Activated CD8-positive, alpha-beta memory T cell treated with anti-CD3 and anti-CD28 coated beads for 4 hours (primary cell): ENCODE measurements around the gene B9D2.
"Not testable (repeated sequence)": the region's sequence is repeated elsewhere in the genome, so short reads cannot be mapped to it uniquely, and the experiment has no call there.

ENCODE experiments used
- DNase-seq, 2 donors: peaks; one replicate each; pipeline ENCODE4 v3.0.0-alpha.2; 2020; ENCODE audit warnings: low read depth in 2 of 2

The B9D2 gene

GRCh38 chr19:41391618-41392017, 27.7 kb upstream of the B9D2 start:
- no peak for DNase-seq

- no peak for DNase-seq
These were observed 22.5 kb upstream of the B9D2 start for GRCh38 chr19:41386442-41386841.

GRCh38 chr19:41384351-41384750, 20.4 kb upstream of the B9D2 start:
- no peak for DNase-seq

GRCh38 chr19:41381536-41381935, 17.6 kb upstream of the B9D2 start:
- DNase-seq: not testable (repeated sequence)

- no peak for DNase-seq
These were observed 14.2 kb upstream of the B9D2 start for GRCh38 chr19:41377977-41378709.

- peak in 1 of 2 donors; percentile 37 for DNase-seq
These were observed 13.0 kb upstream of the B9D2 start for GRCh38 chr19:41376998-41377365.

GRCh38 chr19:41376241-41376997, 12.5 kb upstream of the B9D2 start, which contains the start of gene TMEM91:
Gene TMEM91, plus strand, starts transcription at chr19:41376533. Its CDS starts 1,777 bp downstream, at chr19:41378310.
- DNase-seq: no peak

GRCh38 chr19:41373993-41374392, 10.0 kb upstream of the B9D2 start:
- DNase-seq: no peak

GRCh38 chr19:41372501-41372900, 8.6 kb upstream of the B9D2 start:
- no peak for DNase-seq

- DNase-seq: no peak
These were observed 7.6 kb upstream of the B9D2 start for GRCh38 chr19:41371541-41371940.

GRCh38 chr19:41371119-41371518, 7.2 kb upstream of the B9D2 start:
- DNase-seq: not testable (repeated sequence)

- no peak for DNase-seq
These were observed 5.8 kb upstream of the B9D2 start for GRCh38 chr19:41369769-41370168.

GRCh38 chr19:41367848-41368301, 3.9 kb upstream of the B9D2 start:
- DNase-seq: no peak

- DNase-seq: no peak
These were observed 2.1 kb upstream of the B9D2 start for GRCh38 chr19:41366089-41366488.

GRCh38 chr19:41364524-41365391, 809 bp upstream of the B9D2 start:
- DNase-seq: no peak

- no peak for DNase-seq
These were observed 587 bp downstream of the B9D2 start for GRCh38 chr19:41363371-41363752.

- no peak for DNase-seq
These were observed 1.7 kb downstream of the B9D2 start for GRCh38 chr19:41362143-41362847.

GRCh38 chr19:41359741-41360140, 4.2 kb downstream of the B9D2 start:
- DNase-seq: no peak

GRCh38 chr19:41357746-41358145, 6.2 kb downstream of the B9D2 start:
- no peak for DNase-seq

- no peak for DNase-seq
These were observed 6.8 kb downstream of the B9D2 start for GRCh38 chr19:41356984-41357739.

GRCh38 chr19:41355802-41356201, 8.1 kb downstream of the B9D2 start:
- DNase-seq: no peak
